ENCODE data around the gene MDK. TPM values are rescaled to one million over a fixed set of nuclear protein-coding genes. Genes with fewer than 3 reads are reported as not detected.

Gene MDK
- total RNA-seq, 6 experiments from 2014 or later, result 9.7 to 22.9 (median 18.9) TPM

GRCh38 chr11:46408407-46408986 is 27.0 kb downstream of the MDK start:
- Mint-ChIP-seq H3K4me1 (ENCODE audit: low read depth) (peaks cover 17% of the 10 kb centered on the region), H3K36me3 (ENCODE audit: low read depth) (0 out of 2 replicates have a peak, but pooled peaks cover 3% of the 10 kb centered on the region), H3K4me3 (no peak overlapping the region), H3K9me3 (no peaks in the 10 kb centered on the region), H3K27ac (no peak overlapping the region), H3K27me3 (ENCODE audit: insufficient read depth) (no peaks in the 10 kb centered on the region; the same call in none of the 2 replicates)
- no peak for TF ChIP-seq CTCF (IDR thresholded peaks at IDR 0.05)
- DNase-seq, result no peak

GRCh38 chr11:46410021-46410420 is 28.6 kb downstream of the MDK start:
- H3K27me3 Mint-ChIP-seq (ENCODE audit: insufficient read depth), result no peaks in the 10 kb centered on the region; the same call in none of the 2 replicates
- peaks cover 13% of the 10 kb centered on the region for H3K4me1 Mint-ChIP-seq (ENCODE audit: low read depth)
- no peak overlapping the region for H3K4me3 Mint-ChIP-seq
- H3K36me3 Mint-ChIP-seq (ENCODE audit: low read depth), result peaks cover 14% of the 10 kb centered on the region; the same call in 1 of the 2 replicates
- peak; percentile 36; the same call in 1 of the 2 replicates for TF ChIP-seq CTCF (IDR thresholded peaks at IDR 0.05)
- no peak for DNase-seq
- no peak overlapping the region for H3K27ac Mint-ChIP-seq
- H3K9me3 Mint-ChIP-seq, result no peaks in the 10 kb centered on the region

GRCh38 chr11:46413760-46414465 is 32.4 kb downstream of the MDK start:
- H3K36me3 Mint-ChIP-seq (ENCODE audit: low read depth), result peaks cover 15% of the 10 kb centered on the region
- H3K4me3 Mint-ChIP-seq, result no peak overlapping the region
- no peak for TF ChIP-seq CTCF (IDR thresholded peaks at IDR 0.05)
- H3K27ac Mint-ChIP-seq, result peak overlapping the region; percentile 43; the same call in 1 of the 2 replicates
- H3K9me3 Mint-ChIP-seq, result no peaks in the 10 kb centered on the region
- peaks cover 9% of the 10 kb centered on the region; the same call in 1 of the 2 replicates for H3K4me1 Mint-ChIP-seq (ENCODE audit: low read depth)
- no peaks in the 10 kb centered on the region; the same call in 1 of the 2 replicates for H3K27me3 Mint-ChIP-seq (ENCODE audit: insufficient read depth)
- no peak for DNase-seq

GRCh38 chr11:46414466-46414796 is 33.0 kb downstream of the MDK start:
- H3K27me3 Mint-ChIP-seq (ENCODE audit: insufficient read depth), result no peaks in the 10 kb centered on the region; the same call in 1 of the 2 replicates

GRCh38 chr11:46414879-46415278 is 33.4 kb downstream of the MDK start:
- Mint-ChIP-seq H3K4me3 (no peak overlapping the region), H3K36me3 (ENCODE audit: low read depth) (peaks cover 15% of the 10 kb centered on the region), H3K9me3 (no peaks in the 10 kb centered on the region), H3K27me3 (ENCODE audit: insufficient read depth) (no peaks in the 10 kb centered on the region; the same call in 1 of the 2 replicates), H3K27ac (no peak overlapping the region), H3K4me1 (ENCODE audit: low read depth) (peaks cover 9% of the 10 kb centered on the region; the same call in 1 of the 2 replicates)
- DNase-seq, result no peak
- TF ChIP-seq CTCF (IDR thresholded peaks at IDR 0.05), result no peak

More at GRCh38 chr11:46414466-46414796, 33.0 kb downstream of the MDK start:
- Mint-ChIP-seq H3K4me3 (no peak overlapping the region), H3K4me1 (ENCODE audit: low read depth) (peaks cover 9% of the 10 kb centered on the region; the same call in 1 of the 2 replicates), H3K9me3 (no peaks in the 10 kb centered on the region), H3K36me3 (ENCODE audit: low read depth) (peaks cover 15% of the 10 kb centered on the region), H3K27ac (no peak overlapping the region)
- DNase-seq, result no peak
- TF ChIP-seq CTCF (IDR thresholded peaks at IDR 0.05), result no peak
